Stimulated activated CD4-positive, alpha-beta T cell treated with anti-CD3 and anti-CD28 coated beads, Interleukin-15, amount 100 ng/mL, for 1 hour (primary cell): ENCODE data around the gene PTPRD.
"Not testable (repeated sequence)": the region's sequence is repeated elsewhere in the genome, so short reads cannot be mapped to it uniquely, and the experiment has no call there.

Experiments
- DNase-seq, 2 donors: peaks; one replicate each; pipeline ENCODE4 v3.0.0-alpha.2; 2020; ENCODE audit warnings: low read depth in 1 of 2, low spot score in 1 of 2

PTPRD gene

DNA sequence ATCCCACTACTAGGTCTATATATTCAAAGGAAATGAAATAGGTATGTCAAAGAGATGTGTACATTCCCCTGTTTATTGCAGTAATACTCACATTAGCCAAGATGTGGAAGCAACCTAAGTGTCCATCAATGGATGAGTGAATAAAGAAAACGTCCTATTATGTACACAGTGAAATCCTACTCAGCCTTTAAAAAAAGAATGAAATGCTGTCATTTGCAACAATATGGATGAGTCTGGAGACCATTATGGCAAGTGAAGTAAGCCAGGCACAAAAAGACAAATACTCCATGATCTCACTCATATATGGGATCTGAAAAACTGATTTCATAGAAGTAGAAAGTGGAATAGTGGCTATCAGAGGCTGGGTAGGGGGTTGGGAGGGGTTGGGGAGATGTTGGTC, 1904.1 kb downstream of the PTPRD start:
- DNase-seq = no peak

DNA sequence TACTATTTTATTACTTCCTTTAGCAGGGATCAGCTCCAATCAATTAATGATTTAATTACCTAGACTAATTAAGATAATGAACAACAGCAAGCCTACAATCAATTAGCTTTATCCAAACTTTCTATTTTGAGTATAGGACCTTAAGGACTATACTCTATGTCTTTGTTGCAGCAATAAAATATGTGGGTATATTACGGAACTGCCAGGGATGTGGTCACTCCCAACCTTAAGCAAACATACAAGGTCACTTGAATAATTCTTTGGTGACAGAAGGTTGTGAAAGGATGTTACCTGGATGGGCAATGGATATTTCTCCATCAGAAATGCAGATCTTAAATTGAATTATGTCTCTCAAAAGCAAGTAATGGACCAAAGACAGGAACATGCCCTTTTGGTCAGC, 1905.8 kb downstream of the PTPRD start:
- DNase-seq = no peak

DNA sequence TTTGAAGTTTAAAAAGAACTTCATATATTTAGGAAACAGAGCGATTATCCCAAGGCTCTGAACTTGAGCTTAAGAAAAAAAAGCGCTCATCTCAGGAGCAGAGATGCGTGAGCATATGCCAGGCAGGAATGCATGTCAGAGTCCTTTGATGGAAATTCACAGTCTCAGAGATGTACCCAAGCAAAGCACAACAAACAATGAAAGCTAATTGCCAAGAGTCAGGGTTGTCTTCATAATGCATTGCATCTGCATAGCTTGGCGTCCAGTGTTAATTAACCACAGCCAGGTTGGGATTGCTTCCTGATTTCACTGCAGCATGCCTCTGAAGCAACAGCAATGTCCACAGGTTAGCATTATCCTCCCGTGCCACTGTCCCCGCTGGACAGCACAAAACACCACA, 1906.3 kb downstream of the PTPRD start:
- no peak for DNase-seq

DNA sequence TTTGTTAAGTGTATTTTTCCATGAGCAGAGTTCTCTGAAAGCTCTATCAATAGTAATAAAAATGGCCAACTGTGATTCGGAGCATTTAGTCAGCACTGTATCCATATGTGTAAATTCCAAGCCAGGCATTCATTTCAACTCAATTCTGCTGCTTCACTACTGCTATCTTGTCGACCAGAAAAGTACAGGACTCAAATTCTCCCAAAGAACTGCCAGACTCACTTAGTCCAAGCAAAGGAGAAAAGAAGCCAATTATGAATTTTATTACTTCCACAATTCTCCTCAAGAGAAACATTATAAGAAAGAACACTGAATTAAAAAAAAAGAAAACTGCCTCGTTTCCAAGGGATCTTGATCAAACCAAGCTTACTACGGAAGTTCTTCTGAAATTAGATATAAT, 1906.9 kb downstream of the PTPRD start:
- DNase-seq = no peak

DNA sequence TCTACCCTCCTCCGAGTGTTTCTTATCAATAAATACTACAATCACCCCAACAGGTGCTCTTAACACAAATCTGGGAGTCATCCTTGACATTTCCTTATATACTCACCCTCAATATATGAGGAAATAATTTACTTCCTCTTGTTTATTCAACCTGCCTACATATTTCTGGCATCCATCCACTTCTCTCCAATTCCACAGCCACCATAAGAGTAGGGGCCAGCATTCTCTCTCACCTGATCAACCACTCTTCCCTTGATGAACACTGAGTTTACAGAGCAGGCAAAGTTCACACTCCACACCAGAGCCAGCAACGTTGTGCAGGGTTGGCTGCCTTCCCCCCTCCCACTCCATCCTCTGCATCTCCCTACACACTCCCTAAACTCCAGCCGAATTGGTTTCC, 1908.9 kb downstream of the PTPRD start:
- DNase-seq = no peak

DNA sequence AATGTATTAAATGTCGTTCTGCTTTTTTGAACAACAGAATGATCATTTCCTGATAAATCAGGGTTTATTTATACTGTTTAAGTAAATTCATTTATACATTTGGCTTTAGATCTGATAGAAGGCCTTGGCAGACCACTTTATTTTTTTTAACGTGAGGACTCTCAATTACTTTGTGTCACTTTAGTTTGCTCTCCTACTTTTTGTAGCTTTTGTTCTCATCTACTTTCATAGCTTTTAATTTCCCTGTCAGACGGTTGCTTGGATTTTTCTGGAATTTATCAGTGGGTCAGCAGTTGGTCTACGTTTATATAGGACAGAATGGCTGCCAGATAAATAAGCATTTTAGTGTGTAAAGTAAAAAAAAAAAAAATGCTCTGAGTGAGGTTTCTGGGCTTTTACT, 1910.9 kb downstream of the PTPRD start:
- no peak for DNase-seq

DNA sequence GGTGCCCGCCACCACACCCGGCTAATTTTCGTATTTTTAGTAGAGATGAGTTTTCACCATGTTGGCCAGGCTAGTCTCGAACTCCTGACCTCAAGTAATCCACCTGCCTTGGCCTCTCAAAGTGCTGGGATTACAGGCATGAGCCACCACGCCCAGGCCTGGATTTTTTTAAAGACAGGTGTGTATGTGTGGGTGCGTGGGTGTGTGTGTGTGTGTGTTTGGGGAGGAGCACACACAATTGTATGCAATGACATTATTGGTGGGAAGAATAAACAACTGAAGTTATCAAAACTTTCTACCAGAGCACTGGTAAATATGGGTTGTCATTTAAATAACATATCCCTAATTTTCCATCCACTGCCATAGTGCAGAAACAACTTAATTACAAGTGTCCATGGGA, 1915.2 kb downstream of the PTPRD start:
- not testable (repeated sequence) for DNase-seq

DNA sequence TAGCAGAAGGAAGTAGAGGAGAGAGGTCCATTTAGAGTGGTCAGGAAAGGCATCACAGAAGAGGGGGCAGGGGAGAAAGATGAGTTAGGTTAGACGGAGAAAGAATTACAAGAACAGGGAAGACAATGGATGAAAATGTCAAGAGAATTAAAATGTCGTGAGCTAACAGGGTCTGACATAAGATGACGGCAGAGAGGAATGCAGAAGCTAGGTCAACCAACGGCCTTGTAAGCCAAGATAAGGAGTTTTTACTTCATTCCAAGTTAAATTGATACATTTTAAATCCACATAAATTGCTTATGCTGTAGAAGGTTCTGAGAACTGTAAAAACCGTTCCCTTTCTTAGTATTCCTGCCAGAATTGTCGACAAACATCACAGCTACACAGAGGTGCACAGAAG, 1916.3 kb downstream of the PTPRD start:
- DNase-seq = no peak

DNA sequence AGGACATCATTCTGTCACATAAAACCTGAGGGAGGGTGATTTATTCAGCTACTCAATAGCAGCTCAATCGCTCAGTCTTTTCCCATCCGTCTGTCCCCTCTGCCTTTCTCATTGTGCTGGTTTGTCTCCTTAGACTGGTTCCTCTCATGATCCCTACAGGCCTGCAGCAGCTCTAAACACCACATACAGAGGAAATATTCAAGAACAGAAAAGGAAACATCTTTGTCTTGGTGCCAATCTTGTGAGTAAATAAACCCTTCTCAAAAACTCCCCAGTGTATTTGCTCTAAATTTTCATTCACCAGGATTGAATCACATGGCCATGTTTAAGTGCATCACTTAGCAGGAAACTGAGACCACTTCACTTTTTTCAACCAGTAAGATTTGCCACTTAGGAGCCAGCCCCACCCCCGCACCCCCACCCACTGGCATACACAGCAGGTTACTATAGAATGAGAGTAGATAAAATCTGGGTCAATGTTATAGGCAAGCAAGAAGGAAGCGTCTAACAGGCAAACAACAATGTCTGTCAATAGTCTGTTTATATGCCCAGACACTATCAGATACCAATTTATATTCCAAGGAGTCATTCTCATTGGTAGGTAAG, 1917.7 kb downstream of the PTPRD start:
- no peak for DNase-seq

DNA sequence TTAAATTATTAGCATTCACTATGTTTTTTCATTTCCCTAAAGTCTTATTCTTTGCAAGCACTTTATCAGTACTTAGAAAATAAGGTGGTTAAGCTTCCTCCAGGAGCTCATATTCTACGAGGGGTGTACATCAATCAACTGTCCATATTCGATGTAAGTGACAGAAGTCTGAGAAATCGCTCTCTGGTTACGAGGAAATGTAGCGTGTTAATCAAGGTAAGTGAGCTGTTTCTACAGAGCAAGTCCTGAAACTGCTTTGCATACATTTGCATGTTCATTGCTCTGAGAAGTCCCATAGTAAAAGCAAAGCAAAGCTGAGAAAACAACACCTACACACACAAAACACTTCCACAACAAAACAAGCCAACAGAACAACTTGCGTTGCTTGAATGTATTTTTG, 1919.3 kb downstream of the PTPRD start:
- no peak for DNase-seq

DNA sequence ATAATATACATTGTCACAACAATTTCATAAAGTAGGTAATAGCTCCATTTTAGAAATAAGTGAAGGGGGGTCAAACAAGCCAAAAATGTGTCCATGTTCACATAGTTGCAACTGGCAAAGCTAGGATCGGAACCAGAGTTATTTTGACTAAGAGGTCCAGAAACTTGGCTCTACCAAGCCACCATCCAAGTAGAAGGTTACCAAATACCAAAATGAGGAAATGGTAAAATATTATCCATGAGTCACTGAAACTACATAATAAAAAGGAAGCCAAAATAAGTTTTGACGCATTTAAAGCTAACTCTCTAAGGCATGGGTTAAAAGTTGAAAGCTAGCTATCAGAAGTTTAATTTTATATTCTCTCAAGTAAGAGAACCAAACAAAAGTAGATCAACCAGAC, 1926.3 kb downstream of the PTPRD start:
- no peak for DNase-seq

DNA sequence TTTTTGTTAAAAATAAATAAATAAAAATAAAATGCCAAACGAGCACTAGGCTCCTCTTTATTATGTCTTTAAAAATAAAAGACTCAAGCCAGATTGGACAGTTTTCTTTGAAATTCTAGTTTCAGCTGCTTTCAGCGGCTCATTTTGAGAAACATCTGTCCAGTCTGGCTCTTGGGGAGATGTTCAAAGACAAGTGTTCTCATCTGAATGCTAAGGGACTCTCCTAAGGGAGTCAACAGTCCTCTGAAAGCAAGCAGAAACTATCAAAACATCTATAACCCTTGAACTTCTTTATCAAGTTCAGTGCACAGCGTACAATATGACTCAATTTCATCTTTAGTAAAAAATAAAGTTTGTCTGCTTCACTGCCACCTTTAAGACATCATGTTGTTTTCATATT, 1927.0 kb downstream of the PTPRD start:
- no peak for DNase-seq

DNA sequence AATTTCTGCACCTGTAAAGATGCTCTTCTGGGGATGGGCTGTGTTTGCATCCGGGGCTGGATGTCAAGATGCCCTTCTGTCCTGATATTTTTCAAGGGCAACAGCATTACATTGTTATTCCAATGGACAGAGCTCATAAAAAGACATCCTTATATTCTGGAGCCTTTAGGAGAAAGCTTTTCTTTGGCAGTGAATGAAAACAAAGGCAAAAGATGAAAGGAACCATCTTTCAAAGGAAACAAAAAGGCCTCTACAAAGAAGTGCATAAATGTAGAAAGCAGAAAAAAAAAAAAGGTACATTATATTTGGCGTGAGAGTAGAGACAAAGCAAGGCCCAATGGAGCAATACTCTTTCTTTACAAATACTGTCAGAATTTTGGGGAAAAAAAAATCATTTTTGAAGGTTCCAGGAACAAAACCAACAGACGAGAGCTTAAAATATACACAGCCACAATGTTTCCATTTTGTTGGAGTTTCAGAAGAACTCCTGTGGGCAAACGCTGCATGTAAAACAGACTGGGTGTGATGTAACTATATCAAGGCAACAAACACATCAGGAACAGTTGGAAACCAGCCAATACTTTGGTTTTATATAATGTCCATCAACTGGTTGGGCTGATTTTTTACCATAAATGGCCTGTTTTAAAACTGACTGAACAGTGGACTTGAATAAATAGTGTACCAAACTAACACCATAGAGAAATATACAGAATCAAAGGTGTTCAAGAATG, 1927.7 kb downstream of the PTPRD start:
- no peak for DNase-seq

DNA sequence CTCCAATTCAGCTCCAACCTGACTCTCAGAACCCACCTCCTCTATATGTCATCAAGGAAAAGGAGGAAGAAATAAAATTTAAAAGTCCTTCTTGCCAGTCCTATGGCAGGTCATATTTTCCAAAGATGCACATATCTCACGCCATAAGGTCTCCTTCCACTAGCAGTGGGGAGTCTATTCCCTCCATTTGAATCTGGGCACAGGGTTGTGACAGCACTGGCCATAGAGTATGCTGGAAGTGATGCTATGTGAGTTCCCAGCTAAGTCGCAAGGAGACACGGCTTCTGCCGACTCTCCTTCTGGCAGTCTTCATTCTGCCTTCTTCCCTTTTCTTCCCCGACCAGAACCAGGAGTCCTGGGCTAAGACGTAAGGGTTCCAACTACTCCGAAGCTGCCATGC, 1929.3 kb downstream of the PTPRD start:
- DNase-seq = no peak

DNA sequence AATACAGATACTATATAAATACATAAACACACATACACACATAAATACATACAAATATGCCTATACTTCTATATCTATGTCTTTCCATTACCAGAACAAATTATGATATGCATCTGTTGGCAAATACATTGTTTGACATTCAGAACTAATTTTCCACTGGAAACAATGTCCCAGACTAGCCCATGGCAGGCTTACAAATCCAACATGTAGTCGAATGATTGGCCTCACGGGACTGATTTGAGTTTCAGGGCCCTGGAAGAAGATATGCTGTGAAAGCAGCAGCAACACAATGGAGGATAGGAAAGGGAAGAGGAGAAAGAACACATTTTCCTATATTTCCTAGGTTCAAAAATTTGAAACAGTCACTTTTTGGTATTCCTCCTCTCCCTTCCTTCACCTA, 1932.1 kb downstream of the PTPRD start:
- DNase-seq = no peak

DNA sequence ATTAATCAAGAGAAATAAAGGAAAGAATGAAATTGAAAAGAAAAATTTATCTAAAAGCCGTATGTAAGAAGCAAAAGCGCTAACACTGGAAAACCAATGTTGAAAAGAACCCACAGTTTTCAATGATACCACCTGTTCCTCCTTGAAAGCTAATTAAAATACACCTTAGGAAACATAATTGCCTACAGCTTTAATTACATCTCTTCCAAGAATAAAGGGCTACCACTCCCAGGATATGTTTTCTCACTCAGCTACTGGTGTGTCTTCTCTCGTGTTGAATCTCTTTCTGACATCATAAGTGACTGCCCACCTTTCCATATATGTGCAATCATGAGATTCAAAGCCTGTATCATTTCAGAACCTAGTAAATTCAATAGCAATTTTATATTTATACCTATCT, 1932.6 kb downstream of the PTPRD start:
- DNase-seq = no peak

DNA sequence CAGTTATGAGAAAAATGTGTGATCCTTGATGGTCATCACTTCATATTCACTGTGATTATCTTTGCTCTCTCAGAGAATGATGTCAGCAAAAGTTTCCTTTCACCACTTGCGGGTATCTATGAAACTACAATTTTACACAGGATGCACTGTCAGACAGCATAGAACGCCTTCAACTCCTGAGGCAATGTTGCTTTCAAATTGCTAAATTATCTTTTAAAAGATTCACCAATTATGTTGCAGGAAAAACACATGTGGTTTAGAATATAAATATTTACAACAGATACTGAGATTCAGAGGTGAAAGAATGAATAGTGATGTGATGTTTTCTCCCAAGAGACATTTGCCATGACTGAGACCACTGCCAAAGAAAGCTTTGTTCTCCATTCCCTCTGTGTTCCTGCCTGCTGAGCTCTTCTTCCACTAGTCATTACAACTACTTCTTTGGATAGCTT, 1933.4 kb downstream of the PTPRD start:
- no peak for DNase-seq

DNA sequence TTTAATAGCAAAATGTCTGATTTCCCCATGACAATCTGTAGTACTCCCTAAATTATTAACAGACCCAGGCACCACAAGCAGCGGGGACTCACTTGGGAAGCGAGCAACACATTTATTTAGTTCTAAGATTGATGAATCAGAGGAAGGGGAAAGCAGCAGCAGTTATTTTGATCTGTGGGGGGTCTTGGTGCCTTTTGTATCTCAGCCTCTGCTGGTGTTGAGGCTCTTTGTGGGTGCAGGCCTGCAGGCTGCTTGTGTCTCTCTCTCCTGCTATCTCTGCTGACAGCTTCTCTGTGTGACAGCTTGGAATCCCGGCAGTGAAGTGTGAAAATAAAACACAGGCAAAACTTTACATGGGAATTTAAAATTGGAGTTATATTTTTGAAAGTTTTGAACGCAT, 1935.1 kb downstream of the PTPRD start:
- no peak for DNase-seq

DNA sequence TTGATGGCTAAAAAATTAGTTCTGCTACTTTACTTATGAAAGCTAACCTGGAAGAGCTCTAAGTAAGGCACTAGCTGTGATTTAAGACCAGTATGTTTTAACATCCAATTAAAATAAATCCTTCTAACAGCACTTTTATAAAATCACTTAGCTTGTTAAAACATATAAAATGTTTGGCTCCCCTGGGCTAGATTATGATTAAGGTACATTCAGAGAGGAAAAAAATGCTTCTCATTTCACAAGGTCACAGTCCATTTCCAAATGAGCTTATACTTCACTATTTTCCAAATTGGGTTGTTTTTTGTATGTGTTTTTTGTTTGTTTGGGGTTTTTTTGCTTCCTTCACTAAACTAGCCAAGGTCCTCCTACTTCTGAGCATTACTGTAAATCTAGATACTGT, 1938.3 kb downstream of the PTPRD start:
- DNase-seq = no peak

DNA sequence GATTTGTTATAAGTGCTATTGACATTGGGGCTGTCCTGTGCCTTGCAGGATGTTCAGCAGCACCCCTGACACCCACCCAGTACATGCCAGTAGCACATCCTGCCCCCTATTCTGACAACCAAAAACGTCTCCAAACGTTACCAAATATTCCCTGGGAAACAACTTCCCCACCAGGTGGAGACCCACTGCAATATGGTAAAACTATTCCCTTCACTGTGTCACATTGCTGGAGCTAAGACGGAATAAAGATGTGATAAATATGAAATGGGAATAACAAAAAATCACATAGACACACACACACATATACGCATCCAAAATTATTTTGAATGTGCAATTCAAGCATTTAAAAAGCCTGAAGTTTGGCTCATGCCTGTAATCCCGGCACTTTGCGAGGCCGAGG, 1939.0 kb downstream of the PTPRD start:
- DNase-seq = no peak

DNA sequence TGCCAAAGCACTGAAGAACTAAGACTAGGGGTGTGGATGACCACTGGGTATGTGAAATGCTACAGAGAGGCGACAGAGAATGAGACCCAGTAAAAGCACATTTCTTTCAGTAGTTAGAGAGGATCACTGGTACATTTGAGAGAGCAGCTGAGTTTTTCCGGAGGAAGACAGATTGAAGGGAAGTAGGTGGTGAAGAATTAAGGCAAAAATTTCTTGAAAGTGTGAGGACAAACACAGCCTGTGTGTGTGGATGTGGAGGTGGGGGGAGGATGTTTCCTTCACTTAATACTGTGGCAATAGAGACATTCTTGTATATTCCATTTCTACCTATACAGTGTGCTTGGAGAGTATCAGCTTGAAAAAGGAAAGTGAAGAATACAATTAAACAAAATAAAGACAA, 1942.1 kb downstream of the PTPRD start:
- no peak for DNase-seq

DNA sequence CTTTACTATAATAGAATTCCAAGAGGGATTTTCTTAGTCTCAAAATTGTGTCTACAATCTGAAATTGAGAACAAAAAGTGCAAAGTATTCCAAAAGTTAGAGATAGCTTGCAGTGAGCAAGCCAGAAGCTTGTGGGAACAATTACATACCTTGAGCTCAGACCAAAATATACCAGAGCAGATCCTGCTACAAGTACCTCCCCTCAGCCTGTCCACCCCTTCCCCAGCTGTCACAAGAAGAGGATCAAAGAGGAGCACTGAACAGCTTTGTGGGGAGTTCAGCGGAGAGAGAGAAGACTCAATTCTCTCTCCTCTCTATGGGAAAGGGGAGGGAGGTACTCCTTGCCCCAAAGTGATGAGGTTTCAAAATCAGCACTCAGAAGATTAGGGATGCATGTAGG, 1944.1 kb downstream of the PTPRD start:
- DNase-seq = no peak

DNA sequence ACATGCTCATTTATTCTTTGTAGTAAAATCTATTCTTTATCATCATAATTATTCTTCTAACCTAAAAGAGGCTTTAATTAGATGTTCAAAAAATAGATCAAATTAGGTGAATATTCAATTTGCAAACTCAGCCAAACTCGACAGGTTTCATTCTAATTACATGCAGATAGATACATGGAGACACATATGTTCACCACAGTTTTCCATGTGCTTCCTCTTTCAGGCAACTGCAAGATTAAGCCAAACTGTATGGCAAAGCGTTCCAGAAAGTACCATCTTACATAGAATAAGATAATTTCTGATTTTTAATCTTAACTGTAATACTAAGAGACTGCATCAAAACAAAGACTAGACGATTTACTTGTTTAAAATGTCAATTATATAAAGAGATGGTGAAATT, 1944.6 kb downstream of the PTPRD start:
- DNase-seq = no peak
